ENCODE measurements around the gene LY86.
A peak's percentile ranks its signal among the peaks of the same experiment; 100 is the strongest.
"Not testable (repeated sequence)": the region's sequence is repeated elsewhere in the genome, so short reads cannot be mapped to it uniquely, and the experiment has no call there.

LY86 gene

DNA sequence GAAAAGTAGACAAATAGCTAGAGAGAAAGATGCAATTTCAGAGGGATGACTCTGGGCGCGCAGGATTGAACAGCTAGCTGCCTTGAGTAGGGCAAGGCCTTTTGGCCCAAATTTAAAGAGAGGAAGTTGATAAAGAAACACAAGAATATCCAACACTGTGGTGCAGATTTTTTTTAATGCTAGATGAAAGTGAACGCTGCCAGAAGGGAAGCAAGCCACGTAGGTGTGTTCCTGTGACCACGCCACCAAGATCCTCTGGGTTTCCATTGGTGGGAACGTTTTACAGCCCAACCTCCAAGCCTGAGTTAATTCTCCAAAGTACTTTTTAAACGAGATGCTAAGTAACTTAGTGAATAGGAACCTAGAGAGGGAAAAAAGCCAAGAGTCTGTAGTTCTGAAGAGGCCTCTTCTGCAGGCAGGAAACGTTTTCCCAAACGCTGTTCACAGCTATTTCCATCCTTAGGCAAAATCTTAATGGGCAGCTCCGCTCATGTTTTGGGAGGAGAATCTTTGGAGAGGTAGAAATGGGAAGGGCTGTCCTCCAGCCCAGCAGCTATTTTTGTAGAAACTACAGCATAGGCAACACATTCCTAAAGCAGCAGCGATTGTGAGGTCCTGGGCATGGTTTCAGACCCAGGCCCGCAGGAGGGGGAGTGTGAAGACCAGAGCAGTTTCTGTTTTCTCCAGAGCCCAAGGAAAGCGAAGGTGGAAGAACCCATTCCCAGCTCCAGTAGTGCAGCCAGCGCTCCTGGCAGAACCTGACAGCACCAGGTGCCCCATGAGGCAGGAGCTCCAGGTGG, 8.2 kb downstream of the LY86 start:
- no peak for DNase-seq

DNA sequence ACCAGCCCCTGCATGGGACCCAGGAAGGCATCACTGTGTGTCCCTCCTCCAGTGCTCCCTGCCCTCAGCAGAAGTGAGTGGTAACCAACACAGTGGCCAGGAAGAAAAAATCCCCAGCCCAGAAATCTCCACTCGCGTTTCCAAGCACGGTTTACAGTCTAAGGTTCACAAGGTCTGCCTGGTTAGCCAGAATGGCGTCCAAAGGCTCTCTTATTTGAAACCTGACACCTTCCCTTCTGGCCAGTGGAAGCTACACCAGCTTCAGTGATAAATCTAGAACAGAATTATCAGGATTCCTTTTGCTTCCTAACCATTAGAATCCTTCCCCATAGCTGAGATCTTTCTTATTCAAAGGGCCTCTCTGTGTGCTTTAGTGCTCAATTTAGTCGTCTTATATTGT, 9.2 kb downstream of the LY86 start:
- no peak for DNase-seq

DNA sequence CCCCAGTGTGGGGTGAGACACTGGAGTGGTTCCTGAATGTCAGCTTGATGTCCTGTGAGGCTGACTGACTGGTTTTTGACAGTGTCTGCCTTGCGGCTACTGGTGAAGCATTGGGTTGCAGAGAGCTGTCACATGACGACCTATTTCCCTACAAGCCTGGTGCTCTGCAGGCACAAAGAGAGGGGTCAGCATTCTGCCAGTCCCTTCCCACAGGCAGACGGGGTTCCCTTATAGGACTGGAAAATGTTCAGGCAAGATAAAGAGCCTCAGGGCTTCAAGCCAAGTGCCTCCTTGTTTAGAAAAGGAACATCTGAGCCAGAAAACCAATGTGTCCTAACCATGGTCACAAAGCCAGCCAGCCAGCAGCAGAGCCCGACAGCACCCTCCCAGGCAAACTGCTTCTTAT, 11.0 kb downstream of the LY86 start:
- DNase-seq: no peak

DNA sequence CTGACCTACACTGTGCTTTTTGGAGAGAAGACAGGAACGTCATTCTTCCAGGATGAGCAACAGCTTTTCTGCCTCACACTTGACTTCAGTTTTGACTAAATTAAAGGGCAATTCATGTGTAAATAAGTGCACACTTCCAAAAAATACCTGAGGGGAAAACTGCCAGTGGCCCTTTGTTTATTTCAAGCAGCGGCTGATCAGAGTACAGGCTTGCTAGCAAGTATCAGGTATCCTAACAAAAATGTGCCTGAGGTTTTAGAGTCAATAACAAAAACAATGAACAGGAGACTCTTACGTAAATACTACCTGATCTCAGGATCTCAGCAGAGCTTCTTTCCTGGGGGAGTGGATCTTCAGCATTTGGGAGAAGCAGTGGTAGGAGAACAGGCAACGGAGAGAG, 12.4 kb downstream of the LY86 start:
- DNase-seq: no peak

DNA sequence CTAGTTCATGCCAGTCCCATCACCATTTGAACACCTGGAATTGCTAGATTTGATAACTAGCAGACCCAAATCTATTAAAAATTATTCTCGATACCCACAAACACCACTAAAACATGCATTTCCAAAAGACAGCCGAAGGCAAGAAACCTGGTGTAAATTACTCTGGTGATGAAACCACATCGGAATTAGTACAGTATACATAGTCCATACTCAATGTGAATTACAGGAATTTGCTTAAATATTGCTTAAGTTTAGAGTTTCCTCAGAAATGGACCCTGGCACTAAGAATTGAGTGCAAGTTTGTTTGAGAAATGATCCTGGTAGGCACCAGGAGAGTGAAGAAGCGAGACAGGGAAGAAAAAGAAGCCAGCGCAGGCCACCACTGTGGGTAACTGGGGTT, 13.7 kb downstream of the LY86 start:
- no peak for DNase-seq

DNA sequence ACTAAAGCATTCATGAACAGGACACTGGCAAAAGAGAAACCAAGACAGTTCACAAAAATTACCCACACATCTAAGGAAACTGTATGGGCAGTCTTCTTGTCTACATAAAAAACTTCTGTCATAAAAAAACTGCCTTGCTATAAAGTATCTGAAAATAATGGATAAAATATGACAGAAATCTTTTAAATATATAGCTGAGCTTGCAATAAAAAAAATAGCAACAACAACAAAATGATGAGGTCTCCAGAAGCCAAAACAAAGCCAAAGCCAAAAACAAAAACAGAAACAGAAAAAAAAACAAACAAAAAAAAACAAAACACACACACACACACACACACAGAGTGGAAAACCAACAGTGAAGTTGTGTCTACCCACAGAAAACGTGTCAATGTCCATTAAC, 14.8 kb downstream of the LY86 start:
- no peak for DNase-seq

DNA sequence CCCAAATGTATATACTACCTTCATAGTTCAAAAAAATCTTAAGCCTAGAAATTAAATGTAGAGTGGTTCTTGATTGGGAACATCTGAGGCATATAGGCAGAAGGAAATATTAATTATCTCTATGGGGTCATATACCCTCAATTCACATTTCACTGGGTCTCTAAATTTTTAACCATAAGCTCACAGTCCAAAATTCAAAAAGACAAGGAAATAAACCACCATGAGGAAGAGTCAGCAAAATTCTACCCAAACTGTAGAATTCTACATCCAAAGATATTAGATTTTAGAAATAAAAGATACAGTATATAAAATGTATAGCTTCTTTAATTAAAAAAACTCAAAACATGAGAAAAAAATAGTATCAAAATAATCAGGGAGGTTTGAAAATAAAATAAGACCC, 15.5 kb downstream of the LY86 start:
- DNase-seq: no peak

DNA sequence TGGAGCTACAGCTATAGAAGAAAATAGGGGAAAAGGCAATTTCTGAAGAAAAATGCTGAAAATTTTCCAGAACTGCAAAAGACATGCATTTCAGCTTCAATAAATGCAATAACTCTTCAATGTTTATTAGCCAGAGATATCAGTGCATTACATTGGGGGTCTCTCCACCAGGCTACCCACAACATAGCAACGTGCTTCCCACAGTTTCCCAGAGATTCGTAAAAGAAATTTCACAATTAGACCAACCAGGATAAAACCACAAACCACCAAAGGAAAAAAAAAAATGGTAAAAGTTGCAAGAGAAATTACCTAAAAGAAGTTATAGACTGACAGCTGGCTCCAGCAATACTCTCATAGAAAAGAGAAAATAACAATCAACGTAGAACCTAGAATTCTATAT, 16.0 kb downstream of the LY86 start:
- no peak for DNase-seq

DNA sequence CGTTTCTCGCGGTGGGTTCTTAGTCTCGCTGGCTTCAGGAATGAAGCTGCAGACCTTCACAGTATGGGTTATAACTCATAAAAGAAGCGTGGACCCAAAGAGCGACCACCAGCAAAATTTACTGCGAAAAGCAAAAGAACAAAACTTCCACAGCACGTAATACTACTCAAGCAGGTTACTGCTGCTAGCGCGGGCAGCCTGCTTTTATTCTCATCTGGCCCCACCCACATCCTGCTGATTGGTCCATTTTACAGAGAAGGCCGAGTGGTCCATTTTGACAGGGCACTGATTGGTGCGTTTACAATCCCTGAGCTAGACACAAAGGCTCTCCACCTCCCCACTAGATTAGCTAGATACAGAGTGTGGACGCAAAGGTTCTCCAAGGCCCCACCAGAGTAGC, 17.4 kb downstream of the LY86 start:
- DNase-seq: no peak

DNA sequence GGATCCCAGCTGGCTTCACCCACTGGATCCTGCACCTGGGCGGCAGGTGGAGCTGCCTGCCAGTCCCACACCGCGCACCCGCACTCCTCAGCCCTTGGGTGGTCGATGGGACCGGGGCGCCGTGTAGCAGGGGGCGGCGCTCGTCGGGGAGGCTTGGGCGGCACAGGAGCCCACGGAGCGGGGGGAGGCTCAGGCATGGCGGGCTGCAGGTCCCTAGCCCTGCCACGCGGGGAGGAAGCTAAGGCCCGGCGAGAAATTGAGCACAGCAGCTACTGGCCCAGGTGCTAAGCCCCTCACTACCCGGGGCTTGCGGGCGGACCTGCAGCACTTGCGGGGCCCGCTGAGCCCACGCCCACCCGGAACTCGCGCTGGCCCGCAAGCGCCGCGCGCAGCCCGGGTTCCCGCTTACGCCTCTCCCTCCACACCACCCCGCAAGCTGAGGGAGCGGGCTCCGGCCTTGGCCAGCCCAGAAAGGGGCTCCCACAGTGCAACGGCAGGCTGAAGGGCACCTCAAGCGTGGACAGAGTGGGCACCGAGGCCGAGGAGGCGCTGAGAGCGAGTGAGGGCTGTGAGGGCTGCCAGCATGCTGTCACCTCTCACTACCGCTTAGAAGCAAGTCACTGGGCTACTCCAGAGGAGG, 18.0 kb downstream of the LY86 start:
- DNase-seq: not testable (repeated sequence)

DNA sequence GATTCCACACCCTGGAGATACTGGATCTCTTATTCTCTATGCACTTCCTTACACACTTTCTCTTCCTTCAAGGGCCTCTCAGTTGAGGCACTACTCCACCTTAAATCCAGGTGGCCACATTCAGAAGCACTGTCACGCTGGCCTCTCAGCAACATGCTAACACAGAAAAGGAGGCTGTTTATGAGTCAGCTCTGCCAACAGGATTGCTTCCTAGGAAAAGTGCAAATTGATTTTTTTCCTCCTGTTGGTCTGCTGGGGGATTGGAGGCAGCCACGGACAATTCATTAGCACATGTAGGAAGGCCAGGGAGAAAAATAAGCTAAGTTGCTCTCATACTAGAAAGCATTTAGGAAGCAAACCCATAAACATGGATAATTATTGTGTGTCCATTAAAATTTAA, 20.9 kb downstream of the LY86 start:
- DNase-seq: no peak

DNA sequence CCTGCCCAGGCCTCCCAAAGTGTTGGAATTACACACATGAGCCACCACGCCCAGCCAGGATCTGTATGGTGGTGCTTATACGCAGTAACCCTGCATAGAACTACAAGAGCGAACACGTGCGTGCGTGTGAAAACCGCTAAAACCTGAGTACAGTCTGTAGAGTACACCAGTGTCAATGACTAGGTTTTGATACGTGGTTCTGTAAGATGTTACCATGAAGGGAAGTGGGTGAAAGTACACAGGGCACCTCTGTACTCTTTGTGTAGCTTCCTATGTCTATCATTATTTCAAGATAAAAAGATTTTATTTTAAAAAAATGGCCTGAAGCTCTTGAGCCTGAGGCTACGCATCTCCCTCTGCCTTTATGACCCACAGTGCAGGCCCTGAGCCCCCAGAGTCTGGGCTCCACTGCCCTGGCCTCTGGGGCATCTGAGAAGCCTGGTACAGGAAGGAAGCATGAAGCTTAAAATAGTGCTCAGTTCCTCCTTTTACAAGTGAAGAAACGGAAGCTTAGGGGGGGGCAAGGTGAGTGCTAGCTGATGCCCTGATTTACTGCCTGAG, 21.6 kb downstream of the LY86 start:
- peak; percentile 24 for DNase-seq

DNA sequence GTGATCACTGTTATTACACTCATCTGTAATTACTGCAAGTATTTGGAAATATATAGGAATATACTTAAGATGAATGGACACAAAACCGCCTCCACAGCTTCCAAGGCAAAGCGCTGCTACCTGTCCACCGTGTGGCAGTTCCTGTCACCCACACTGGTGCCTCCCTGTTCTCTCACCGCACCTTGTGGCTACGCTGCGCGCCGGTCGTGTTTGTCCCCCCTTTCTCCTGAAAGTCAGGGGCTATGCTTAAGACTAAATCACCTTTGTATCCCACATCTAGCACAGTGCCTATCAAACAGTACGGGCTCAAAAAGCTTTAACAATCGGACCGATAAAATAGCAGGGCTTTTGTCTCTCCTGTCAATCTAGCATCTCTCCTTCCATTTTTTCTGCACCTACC, 23.0 kb downstream of the LY86 start:
- no peak for DNase-seq

DNA sequence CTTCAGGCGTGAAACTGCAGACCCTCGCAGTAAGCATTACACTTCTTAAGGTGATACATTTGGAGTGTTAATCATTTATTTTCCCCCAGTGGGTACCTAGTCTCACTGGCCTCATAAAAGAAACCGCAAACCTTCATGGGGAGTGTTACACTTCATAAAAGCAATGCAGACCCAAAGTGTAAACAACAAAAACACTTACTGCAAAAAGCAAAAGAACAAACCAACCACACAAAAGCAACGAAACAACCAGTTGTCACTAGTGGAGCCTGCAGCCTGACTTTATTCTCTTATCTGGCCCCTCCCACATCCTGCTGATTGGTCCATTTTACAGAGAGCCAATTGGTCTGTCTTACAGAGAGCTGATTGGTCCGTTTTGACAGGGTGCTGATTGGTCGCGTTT, 23.8 kb downstream of the LY86 start:
- DNase-seq: no peak

DNA sequence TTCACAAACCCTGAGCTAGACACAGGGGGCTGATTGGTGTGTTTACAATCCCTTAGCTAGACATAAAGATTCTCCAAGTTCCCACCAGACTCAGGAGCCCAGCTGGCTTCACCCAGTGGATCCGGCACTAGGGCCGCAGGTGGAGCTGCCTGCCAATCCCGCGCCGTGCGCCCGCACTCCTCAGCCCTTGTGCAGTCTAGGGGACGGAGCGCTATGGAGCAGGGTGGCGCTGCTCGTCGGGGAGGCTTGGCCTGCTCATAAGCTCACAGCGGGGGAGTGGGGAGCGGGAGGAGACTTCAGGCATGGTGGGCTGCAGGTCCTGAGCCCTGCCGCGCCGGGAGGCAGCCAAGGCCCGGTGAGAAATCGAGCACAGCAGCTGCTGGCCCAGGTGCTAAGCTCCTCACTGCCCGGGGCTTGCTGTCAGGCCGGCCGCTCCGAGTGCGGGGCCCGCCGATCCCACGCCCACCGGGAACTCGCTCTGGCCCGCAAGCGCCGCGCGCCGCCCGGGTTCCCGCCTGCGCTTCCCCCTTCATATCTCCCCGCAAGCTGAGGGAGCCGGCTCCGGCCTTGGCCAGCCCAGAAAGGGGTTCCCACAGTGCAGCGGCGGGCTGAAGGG, 24.7 kb downstream of the LY86 start:
- DNase-seq: not testable (repeated sequence)

DNA sequence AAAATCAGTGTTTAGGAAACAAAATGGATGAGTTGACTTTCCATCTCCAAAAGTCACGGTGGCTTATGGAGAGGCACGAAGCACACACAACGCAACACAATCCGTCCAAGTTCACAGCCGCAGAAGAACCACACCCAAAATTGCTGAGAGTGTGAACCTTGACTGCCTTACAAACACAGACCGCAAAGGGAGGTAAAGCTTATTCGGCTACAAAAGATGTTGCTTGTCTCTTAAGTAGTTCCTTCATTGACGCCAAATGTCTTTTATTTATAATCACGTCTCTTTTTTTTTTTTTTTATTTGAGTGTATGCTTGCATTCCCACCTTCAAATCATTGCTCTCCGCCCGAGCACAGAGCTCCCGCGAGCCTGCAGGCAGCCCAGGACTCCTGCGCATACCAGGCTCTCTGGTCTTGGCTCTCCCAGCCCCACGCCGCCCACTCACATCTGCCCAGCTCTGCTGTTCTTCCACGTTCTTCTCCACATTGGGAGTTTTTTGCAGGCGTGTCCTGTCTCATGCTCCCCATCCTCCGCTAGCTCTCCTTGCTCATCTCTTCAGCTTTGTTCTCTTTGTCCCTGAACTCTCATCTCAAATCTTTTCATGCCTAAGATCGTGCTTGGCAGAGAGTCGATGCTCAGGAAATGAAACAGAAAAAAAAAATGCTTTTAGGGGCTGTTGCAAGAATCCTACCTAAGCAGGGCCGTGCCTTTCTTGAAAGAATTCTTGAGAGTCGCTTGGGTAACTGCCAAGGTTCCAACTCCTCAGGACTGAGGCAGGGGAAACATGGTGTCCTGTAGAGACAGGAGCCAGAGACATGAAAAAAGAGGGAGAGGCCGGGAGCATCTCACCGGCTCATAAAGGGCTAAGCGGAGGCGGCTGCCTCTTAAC, 25.8 kb downstream of the LY86 start:
- peak; percentile 23 for DNase-seq

DNA sequence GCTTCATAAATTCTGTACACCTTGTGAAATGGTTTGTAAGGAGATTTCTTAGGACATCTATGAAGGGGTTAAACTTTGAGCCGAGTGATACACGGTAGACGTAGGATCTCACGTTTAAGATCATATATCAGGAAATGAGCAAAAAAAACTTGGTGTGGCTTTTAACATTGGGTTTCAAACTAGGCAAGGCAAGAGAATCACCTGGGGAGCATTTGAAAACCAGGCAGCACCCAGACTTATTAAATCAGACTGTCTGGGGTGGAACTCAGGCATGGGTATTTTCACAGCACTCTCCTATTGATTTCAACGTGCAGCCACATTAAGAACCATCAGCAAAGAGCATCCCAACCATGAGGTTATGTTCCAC, 26.4 kb downstream of the LY86 start:
- DNase-seq: no peak

DNA sequence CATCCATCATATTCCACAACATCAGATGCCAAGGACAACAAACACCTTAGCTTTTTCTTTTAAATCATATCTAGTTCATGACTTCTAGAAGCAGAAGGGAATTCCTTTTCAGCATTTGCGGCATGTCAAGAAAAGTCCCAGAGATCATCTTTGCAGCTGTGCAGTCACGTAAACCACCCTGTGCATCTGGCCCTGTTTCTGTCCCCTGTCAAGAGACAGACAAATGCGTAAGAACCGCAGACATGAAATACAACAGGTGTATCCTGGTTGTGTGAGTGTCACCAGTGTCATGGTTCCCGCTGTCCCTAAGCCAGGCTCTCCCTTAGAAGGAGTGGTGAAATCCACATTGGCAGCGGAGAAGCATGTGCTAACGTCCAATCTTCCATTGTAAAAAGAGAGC, 28.1 kb downstream of the LY86 start:
- no peak for DNase-seq

DNA sequence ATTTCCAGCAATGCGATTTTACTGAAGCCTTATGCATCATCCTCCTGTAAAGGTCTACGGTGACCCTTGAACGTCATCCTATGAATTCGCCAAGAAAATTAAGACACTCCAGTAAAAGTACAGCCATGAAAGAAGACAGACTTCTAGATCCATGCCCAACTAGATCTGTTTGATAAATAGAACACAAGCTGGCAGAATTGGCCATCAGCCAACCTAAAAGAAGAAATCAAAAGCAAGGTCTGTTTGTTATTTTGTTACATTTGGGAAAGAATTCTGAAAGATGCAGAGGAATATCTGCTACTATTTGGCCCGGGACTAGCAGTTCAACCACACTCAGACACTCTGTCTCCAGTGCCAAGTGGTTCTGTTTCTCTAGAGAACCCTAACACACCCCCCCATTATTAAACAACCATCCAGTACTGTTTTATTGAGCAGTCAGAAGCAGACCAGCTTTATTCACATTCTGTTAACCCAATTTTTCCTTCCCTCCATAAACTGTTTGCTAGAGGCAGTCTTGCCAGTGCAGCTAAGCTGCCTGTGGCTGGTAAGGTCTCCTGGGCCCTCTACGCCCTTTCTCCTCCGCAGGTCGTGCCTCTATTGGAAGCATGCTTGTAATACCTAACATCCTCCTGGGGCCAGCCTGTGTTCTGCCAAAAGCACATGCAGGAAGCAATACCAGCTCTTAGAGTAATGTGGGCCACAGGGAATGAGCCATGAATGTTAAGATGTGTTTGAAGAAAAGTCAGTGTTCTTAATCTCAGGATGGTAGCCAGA, 30.7 kb downstream of the LY86 start:
- no peak for DNase-seq

DNA sequence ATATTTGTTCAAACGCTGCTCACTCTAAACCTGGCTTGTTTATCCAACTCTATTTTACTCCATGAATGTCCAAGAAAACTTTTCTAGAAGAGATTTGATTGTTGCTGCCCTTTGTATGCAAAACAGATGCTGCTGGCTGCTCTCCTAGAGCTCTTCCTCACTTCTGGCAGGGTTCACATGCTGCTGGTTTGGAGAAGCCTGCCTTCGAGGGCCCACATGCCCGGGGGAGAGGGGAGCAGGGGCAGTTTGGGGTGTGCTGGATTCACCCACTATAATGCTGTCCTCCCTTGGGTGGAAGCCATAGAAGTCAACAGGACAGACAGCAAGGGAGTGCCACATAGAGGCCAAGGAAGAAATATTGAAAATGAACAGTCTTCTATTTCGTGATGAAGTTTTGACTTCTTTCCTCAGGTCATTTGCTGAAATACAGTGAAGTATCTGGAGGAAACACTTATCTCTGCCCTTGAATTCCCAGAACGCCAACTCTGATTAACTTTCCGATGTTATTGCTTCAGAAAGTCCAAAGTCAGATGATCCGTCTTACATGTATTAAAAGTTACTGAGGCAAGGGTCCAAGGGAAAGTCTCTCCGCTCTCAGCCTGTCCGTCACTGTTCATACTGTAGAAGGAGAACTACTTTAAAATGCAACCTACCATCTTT, 32.4 kb downstream of the LY86 start:
- no peak for DNase-seq

DNA sequence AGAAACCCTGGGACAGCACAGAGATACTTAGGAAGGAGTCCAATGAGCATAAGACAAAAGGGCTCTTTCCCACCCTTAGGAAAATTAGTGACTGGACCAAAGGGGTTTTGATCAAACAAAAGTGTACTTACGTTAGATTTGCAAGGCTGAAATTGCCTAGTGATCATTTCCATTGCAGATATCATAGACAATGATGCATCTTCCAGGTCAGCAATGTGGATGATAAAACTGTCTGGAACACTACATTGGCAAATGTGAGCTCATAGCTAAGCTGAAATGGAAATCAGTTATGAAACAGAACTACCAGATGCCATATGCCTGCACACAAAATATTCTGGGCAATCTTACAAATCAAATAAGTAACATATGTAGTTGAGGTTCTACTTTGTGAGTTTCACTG, 34.0 kb downstream of the LY86 start:
- no peak for DNase-seq

DNA sequence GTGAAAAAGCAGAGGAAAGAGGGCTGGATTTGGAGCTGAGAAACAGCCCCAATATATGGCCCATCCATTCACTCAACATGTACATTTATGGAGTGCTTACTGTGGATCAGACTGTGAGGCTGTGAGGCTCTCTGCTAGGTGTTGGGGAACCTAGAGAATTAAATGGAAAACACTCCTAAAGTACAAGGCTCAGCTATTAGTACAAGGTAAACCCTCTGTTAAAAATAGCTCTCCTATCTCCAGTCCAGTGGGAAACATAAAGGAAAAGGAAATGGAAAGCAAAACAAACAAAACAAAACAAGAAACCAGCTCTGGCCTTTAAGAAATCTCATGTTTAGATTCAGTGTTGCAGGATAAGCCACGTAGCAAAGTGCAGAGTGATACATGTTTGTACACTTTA, 35.0 kb downstream of the LY86 start:
- DNase-seq: no peak
